NCI-H2227 (cell line): ENCODE measurements around the gene SMOC1.

Source experiments
- DNase-seq: peaks from one replicate; lab custom pipeline; 2025; ENCODE audit not compliant: unreplicated experiment; lab: John Stamatoyannopoulos, UW

The SMOC1 gene

DNA sequence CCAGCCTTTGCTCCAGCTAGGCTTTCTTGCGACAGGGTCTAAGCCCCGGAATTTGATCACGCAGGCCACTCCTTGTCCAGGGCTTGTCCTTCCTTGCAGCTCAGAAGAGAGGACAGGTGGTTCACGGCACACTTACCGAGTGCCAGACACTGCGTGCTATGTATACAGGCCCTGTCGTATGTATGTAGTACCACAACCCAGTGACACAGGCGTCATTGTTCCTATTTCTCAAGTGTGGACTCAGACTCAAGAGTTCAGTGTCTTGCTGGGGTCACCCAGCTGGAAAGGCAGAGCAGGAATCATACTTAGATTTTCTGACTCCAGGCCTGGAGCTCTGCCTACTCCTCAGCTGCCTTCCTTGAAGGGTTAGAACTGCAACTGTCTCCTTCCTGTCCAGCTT is 153.9 kb downstream of the SMOC1 start:
- DNase-seq, result no peak

DNA sequence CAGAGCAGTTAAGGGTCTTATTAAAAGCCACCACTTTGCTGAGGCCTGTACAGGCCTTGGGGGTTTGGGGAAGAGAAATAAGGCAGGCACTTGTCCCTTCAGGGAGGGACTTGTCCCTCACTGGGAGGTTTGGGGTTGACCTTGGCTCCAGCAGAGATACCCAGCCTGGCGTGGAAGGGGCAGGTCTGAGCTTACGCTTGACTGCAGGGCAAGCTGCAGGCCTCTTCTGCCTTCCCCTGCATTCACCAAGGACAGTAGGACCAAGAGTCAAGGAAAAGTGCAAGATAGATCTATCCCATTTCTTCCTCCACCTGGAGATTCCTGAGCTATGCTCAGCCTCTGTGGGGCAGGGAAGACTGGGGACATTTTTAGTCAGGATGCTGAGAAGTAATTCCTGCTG is 154.3 kb downstream of the SMOC1 start:
- no peak for DNase-seq

DNA sequence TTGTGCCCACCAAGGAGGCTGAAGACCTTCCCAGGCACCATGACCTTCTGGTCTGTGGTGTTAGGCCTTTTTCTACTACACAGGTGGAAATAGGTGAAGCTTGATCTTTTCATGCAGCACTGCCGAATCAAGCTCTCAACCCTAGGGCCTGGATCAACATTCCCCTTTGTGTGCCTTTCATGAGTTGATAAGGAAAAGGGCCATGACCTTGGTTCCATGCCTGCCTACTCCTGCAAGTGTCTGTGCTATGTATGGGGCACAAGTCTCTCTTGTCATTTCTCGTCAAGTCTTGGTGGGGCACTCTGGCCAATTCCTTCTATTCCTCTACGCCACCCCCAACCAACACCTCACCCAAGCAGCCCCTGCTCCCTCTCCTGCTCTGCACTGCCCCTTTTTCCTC is 155.0 kb downstream of the SMOC1 start:
- no peak for DNase-seq

DNA sequence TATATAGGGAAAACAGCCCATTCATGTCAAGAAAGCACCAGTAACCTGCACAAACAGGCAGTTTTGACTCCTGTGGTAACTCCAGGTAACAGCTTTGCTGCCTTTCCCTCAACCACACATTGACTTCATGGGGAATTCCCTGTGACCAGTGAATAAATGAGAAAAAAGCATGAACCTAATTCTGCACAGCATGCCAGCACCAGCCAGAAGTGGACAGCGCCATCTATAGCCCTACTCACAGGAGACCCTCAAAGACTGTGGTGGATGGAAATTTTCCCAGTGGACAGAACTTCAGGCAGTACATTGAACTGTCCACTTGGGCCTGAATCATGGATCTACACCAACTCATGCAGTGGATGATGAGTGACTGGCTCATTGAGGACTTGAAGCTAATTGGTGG is 157.4 kb downstream of the SMOC1 start:
- DNase-seq, result peak; percentile 36

DNA sequence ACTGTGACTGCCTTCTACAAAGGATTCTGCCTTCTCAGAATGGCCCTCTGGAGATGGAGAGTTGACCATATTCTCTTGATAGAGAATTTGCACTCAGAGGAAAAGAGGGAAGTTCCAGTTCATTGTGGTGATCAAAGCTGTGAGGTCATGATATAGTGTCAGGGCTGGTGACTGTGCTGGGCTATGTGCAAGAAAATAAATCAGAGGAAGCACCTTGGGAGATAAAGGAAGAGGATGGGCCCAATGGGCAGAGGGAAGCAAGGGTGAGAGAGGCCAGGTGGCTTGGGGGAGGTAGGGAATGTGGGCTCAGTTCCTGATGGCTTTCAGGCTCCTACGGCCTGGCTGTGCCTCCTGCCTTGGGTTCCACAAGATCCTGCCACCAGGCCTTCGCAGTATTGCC is 163.8 kb downstream of the SMOC1 start:
- DNase-seq, result no peak

DNA sequence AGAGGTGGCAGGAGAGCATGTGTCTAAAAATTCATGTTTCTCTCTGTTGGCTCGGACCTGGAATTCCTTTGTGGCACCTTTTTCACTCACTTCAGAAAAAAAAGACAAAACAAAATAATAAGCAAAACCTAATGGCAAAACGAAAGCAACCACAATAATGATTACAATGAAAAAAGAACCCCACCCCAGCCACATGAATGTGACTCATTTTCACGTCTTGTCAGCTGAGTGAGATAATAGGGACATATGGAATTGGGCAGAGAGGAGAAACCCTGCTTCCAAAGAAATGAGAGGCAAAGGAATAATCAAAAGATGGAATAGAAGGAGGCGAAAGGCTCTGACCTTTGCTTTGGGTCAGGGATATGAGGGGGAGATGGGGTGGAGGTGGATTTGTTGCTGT is 166.1 kb downstream of the SMOC1 start:
- no peak for DNase-seq

DNA sequence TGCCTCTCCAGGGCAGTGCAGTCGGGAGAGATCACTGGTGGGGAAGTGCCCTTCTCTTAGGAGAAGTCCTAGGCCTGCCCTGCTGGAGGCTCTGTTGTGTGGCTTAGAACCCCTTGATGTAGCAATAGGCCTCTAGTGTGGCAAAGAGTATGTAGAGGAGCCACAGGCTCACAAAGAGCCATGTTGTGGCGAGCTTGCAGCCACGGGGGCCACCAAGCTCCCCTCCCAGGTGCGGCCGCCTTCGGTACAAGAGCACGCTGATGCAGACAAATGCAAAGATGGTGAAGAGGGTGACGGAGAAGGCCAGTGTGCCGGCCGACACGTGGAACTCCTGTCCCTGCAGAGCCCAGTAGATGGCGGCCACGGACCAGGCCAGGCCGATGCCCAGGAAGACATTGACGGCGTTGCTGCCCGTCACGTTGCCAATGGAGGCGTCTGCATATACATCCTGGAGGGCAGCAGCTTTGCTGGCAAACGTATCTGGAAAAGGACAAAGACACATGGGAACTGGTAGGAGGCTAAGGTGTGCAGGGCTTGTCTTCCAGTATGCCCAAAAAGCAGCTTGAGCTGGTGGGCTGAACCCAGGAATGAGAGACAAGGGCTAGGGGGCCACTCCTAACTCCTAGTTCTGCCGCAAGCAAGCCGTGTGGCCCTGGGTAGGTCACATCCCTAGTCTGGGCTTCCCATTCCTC is 166.8 kb downstream of the SMOC1 start:
- peak; percentile 90 for DNase-seq

DNA sequence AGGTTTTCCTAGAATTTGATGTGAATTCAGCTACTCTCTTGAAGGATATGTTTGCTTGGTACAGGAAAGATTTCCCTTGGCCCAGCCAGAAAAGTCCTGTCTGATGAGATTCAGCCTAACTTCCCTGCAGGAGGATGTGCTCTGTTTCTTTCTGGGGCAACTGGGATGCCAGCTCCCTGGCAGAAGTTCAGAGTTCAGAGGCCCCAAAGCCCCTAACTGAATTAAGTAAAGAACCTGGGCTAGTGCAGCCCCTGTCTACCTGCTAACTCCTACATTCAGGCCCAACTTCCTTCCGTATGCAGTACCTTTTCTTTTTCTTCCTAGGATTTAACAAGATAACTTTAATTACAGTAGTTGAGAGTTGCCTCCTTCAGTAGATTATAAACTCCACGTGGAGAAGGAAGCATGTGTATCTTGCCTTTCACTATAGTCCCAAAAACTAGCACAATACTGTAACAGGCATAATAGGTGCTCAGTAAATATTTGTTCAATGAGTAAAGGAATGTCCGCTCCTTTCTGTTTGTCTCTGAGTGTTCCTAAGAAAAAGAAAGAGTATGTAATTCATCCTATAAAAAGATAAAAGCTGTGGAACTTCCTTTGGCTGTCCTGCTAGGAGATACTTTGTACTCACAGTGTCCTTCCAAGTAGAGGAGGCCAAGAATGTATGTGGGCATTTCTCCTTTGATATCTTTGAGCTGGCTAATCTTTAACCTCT is 168.5 kb downstream of the SMOC1 start:
- DNase-seq, result no peak

DNA sequence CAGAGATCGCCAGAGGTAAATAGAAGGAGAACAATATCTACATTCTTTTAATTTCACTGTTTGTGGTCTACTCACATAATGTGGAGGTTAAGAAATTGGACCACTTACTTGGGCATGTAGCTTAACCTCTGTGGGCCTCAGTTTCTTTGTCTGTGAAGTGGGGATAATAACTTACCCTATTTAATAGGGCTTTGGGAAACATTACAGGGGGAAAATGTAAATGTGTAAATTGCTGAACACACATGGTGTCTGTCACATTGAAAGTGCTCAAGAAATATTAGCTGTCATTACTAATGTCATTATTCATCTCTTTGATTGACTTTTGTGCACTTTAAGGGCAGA is 169.1 kb downstream of the SMOC1 start:
- no peak for DNase-seq

DNA sequence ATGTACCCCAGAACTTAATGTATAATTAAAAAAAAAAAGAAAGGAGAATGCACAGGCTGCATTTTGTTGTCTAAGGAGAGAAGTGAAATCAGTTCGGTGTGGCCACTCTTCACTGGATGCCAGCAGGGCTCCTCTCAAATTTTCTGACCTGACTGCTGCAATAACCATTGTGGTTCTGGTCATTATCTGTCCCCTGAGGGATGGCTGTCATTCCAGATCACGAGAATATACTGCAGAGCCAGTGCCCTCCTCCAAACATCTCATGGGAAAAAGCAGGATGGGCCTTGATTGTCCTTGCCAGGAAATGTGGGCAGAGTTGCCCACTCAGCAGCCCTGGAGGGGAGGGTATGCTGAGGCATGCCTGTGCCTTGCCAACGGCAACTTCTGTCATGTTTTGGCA is 170.4 kb downstream of the SMOC1 start:
- DNase-seq, result no peak

DNA sequence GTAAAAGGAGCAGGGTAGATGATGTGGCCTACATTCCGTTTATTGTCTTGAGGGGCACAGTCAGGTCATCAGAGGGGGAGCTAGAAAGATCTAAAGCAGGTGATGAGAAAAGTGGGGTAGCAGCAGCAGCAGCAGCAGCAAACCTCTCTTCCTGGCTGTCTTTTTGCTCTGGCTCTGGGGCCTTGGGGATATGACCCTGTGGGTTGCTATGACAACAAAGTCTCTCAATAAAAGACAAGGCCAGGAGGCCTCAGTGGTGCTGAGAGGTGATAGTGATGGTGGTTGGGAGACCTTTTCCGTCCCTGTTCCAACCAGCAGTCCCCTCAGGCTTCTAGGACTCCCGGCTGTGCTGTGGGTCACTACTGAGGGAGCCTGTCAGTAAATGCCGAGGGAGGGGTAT is 170.9 kb downstream of the SMOC1 start:
- no peak for DNase-seq

DNA sequence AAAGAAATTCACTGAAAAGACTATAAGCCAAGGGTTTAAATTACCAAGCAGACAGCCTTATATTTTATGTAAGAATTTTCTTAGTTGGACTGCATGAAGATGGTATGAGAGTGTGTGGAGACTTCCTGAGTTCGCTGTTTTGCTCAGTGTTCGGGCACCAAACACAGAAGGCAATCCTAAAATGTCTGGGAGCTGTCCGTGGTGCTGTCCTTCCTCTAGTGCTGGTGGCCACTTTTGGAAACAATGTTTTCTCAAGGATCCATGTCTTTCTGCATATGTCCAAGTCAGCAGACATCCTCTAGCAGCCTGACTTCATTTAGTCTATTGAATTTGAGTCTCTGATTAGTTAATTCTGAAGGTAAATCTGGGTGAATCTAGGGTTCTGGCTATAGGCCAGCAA is 173.8 kb downstream of the SMOC1 start:
- DNase-seq, result no peak

DNA sequence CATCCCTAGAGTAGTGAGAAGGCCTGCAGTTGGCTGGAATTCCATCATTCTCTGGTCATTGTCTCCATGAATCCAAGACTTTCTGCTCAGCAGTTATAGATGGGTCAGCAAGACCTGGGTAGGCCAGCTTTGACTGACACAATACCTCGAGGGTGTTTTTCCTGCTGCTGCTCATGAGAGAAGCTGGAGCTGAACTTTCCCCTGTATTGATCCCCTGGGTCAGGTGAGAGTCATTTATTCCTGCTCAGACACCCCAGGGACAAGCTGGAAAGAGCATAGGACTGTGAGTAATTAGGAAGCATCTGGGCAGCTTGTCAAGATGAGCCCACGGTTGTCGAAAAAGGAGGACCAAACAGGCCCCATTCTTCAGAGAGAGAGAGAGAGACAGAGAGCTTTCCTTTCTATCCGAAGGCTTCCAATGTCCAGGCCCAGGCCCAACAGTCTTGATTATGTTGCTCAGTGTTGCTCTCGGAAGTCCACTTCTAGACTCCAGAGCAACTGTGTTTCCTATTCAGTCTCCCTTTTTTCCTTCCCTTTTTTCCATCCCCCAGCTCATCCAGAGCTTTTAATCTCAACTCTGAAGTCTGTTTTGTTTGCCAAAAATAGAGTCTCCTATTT is 178.4 kb downstream of the SMOC1 start:
- no peak for DNase-seq

DNA sequence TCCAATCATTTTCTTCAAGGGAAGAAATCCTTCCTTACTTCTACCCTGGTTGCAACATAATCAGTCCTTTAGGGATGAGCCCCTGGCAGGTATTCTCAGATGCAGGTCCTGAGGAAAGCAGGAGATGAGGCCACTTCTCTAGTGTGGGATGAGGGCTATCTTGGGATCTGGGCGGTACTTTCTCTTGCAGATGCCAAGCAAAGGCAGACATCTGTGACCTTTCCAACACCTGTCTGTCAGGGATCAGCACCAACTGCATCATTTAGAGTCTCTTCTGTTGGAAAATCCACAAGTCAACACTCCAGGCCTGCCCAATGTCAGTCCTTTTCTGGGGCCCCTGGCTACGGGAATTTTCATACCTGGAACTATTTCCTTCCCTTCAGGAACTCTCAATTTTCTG is 180.3 kb downstream of the SMOC1 start:
- no peak for DNase-seq

DNA sequence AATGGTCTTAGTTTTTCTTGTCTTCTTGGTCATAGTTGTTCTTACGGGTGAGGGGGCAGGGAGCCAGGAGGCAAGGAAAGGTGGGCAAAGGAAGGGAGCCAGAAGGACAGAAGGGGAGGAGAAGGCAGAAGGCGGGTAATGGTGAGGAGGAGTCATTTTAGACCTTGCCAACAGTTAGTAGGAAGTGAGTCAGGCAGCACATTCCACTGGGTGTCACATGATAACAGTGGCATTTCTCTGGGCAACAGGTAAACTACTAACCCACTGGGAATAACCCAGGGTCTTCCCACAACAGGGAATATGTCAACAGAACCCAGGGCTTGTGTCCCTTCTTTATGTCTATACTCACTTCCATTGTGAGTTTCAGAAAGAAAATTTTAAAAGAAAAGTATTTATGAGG is 181.9 kb downstream of the SMOC1 start:
- DNase-seq, result no peak

DNA sequence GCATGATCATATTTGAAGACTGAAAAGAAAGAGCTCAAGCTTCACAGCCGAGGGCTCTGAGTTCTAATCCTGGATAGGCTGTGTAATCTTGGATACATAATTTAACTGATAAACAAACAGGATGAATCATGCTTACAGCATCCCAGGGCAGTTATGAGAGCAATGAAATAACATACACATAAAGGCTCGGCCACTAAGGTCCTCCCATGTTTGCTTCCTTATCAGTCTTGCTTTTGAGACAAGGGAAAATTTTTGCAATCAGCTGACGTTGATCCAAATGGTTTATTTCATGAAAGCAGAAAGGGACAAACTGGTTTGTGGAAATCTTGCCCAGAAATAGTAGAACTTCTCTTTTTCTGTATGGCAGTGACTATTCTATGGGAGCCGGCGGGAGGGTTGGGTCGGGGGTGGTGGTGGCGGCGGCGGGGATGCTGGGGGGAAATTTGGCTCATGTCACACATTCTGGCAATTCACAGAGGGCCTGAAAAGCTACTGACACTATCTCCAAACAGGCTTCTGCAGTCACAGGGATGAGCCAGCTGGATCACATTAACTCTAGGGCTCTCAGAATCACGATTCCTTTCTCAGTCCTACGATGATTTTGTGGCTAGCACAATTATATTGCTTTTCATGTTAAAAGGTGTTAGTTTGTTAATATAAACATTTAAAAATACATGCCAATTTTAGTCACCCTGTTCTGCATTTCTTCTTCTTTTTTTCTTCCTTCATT is 185.1 kb downstream of the SMOC1 start:
- DNase-seq, result no peak

DNA sequence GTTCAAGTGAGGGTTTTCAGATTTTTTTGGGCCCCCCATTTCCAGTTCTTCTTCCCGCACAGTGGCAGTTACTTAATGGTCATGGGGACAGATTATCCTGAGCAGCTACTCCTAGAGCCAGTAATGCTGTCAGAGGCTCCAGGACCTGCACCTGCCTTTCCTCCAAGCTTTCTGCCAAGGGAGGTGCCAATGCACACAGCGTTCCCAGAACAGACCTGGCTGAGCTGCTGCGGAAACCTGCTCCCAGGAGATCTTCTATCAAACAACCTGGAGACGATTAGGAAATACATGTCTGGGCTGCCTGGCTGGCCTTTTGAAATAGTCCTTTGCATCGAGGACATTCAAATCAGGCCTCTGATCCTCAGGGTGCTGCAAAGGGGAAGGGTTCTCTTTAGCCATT is 188.6 kb downstream of the SMOC1 start:
- DNase-seq, result no peak

DNA sequence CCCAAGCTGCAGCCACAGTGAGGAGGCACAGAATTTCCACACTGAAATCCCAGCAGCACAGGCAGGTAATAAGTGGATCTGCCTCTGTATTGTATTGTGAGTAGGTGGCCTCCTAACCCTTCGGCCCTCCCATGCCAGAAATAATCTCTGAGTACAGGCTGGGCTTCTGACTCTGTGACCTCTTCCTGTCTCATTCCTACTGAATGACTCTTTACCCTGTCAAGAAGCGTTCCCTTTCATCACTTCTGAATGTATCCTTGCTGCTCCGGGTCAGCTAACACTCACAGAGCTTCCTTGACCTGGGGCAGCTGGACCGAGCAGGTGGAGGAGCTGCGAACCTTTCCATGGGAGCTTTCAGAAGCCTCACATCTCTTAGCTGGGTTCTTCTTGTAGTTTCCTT is 190.0 kb downstream of the SMOC1 start:
- DNase-seq, result peak; percentile 19

DNA sequence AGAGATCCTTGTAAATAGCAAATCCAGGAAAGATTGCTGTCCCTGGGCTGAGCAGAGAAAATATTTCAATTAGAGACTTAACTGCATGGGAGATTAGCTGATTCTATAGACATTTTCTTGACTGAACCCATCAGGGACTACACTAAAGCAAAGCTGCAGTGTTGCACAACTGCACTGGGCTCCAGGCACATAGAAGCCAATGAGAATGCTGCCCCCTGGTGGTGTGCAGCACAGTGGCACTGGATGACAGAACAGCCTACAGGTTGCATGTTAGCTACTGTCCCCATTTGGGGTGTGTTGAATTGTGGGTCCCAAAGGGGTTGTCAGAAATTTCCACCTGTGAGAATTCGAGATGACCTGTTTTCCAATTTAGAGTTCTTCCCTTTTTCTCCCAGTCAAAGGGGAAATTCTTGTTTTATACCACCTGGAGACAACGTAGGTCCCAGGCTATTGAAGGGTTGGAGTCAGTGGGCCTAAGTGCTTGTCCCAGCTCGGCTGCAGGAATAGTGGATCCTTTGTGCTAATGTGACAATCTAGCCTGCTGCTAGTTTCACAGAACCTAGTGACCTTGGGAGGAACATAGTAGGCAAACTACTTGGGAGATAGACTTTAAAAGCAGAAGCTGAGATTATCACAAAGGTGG is 194.8 kb downstream of the SMOC1 start:
- DNase-seq, result peak; percentile 82

DNA sequence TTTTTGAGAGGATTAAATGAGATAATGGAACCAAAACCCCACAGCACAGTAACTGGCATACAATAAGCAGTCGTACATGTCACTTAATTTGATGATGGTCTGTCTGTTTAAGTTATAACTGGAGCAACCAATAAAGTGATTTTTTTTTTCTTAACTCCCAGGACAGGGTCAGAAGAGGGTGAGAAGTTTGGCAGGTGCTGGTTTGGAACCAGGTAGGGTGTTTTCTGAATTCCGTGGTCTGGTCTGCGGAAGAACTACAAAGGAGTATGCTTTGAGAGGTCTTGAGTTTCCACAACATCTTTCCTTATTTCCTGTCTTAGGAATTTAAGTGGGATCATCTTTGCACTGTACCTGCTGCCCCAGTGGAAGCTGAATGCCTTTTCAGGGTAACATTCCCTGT is 197.8 kb downstream of the SMOC1 start:
- DNase-seq, result no peak

DNA sequence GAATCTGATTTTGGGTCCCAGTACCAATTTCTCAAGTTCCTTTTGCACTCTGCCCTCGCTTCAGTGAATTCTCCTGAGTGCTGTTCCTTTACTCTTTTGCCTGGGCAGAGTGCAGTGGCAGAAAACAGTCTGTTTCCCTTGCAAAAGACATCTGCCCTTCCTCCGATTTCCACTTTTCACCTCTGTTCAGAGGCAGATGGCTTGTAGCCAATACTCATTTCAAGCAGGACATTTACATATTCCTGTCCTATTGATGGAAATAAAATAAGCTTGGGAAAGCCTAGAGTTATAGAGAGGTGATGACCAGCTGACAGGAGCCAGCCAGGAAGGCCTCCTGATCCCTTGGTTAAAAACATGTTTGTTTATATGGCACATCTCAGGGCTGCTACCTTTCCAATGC is 198.5 kb downstream of the SMOC1 start:
- no peak for DNase-seq

DNA sequence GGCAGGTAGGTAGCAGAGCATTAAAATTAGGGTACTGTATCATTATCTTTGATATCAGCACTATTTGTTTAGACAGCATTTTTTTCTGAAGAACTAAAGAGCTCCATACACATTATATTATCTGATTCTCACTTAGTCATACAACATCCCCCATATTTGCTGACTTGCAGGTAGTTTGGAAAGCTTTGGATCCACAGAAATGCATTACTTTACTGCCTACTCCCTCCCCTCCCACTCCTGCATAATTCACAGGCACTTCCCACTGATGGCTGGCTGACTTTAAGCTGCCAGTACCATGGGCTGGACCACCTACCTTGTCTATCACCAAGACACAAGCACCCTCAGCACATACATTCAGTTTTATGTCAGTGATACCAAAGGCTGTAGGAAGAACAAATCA is 199.1 kb downstream of the SMOC1 start:
- DNase-seq, result no peak
